ENCODE measurements around the gene CUBN. TPM values are rescaled to one million over a fixed set of nuclear protein-coding genes. Genes with fewer than 3 reads are reported as not detected.

CUBN gene
- total and polyA plus RNA-seq, 8 donors = 1.5 to 6.8 (median 3.8) TPM

GRCh38 chr10:16792675-16793074 is 336.9 kb downstream of the CUBN start:
- Histone ChIP-seq H3K27me3 (no peaks in the 10 kb centered on the region), H3K4me1 (no peaks in the 10 kb centered on the region), H3K4me3 (no peak overlapping the region), H3K27ac (no peak overlapping the region), H3K36me3 (peaks cover 0 to 16% of the 10 kb centered on the region in 2 donors), H3K9me3 (no peaks in the 10 kb centered on the region)
- ATAC-seq (no peak), DNase-seq (no peak)
- intact Hi-C loops (cut with DNase I) = no loop called here
- no peak for TF ChIP-seq CTCF (IDR thresholded peaks at IDR 0.05)

- no peak for TF ChIP-seq CTCF (IDR thresholded peaks at IDR 0.05)
- no peaks in the 10 kb centered on the region for H3K27me3 ChIP-seq
- H3K27ac ChIP-seq = no peak overlapping the region
- no peak overlapping the region for H3K4me3 ChIP-seq
- no peaks in the 10 kb centered on the region for H3K4me1 ChIP-seq
- no peak for ATAC-seq
- H3K9me3 ChIP-seq = no peaks in the 10 kb centered on the region
- no peak for DNase-seq
- intact Hi-C loops (cut with DNase I) = no loop called here
- peaks cover 0 to 14% of the 10 kb centered on the region in 2 donors for H3K36me3 ChIP-seq
Observed at GRCh38 chr10:16789765-16790164, 339.8 kb downstream of the CUBN start.

- TF ChIP-seq CTCF (IDR thresholded peaks at IDR 0.05) = no peak
- Histone ChIP-seq H3K4me1 (no peaks in the 10 kb centered on the region), H3K27ac (no peak overlapping the region), H3K36me3 (peaks cover 0 to 14% of the 10 kb centered on the region in 2 donors), H3K27me3 (no peaks in the 10 kb centered on the region), H3K9me3 (no peaks in the 10 kb centered on the region), H3K4me3 (no peak overlapping the region)
- DNase-seq (no peak), ATAC-seq (no peak)
- intact Hi-C loops (cut with DNase I) = no loop called here
Observed at GRCh38 chr10:16789261-16789660, 340.4 kb downstream of the CUBN start.

- H3K4me3 ChIP-seq = no peak overlapping the region
- peaks cover 0 to 14% of the 10 kb centered on the region in 2 donors for H3K36me3 ChIP-seq
- TF ChIP-seq CTCF (IDR thresholded peaks at IDR 0.05) = no peak
- H3K9me3 ChIP-seq = no peaks in the 10 kb centered on the region
- no peak overlapping the region for H3K27ac ChIP-seq
- DNase-seq = no peak
- no peak for ATAC-seq
- intact Hi-C loops (cut with DNase I) = no loop called here
- no peaks in the 10 kb centered on the region for H3K4me1 ChIP-seq
- no peaks in the 10 kb centered on the region for H3K27me3 ChIP-seq
Observed at GRCh38 chr10:16788778-16789177, 340.8 kb downstream of the CUBN start.

GRCh38 chr10:16788125-16788524 is 341.5 kb downstream of the CUBN start:
- Histone ChIP-seq H3K9me3 (no peaks in the 10 kb centered on the region), H3K27ac (no peak overlapping the region), H3K4me1 (no peaks in the 10 kb centered on the region), H3K36me3 (peaks cover 0 to 14% of the 10 kb centered on the region in 2 donors), H3K27me3 (no peaks in the 10 kb centered on the region), H3K4me3 (no peak overlapping the region)
- no peak for TF ChIP-seq CTCF (IDR thresholded peaks at IDR 0.05)
- no peak for ATAC-seq
- DNase-seq = no peak
- intact Hi-C loops (cut with DNase I) = no loop called here
